ENCODE results near the gene NPAS3. TPM values are rescaled to one million over a fixed set of nuclear protein-coding genes. Genes with fewer than 3 reads are reported as not detected.

NPAS3 gene
- total RNA-seq, 1 donor from 2014 or later = 1.6 TPM

DNA sequence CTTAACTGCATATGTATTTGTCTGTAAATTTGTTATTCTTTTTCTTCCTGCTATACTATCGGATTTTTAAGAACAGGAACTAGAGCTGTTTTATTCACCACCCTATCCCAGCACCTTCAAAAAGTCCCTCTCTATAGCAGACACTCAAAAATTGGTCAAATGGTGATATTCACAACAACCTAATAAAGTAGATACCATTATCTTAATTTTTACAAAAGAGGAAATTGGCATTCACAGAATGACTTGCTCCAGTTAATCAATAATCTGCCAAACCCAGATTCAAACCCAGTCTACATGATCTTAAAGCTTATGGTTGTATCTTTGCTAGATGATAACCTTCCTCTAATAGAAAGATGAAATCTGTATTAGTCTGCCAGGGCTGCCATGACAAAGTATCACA lies 585.6 kb downstream of the NPAS3 start:
- Mint-ChIP-seq H3K36me3 (ENCODE audit: low read depth, unreplicated experiment) (no peaks in the 10 kb centered on the region), H3K27ac (ENCODE audit: unreplicated experiment) (no peak overlapping the region), H3K27me3 (ENCODE audit: unreplicated experiment) (peaks cover 2% of the 10 kb centered on the region), H3K4me1 (ENCODE audit: unreplicated experiment) (peaks cover 11% of the 10 kb centered on the region), H3K9me3 (ENCODE audit: unreplicated experiment) (peaks cover 4% of the 10 kb centered on the region), H3K4me3 (ENCODE audit: unreplicated experiment) (no peak overlapping the region)
- TF ChIP-seq, protein P1, sequence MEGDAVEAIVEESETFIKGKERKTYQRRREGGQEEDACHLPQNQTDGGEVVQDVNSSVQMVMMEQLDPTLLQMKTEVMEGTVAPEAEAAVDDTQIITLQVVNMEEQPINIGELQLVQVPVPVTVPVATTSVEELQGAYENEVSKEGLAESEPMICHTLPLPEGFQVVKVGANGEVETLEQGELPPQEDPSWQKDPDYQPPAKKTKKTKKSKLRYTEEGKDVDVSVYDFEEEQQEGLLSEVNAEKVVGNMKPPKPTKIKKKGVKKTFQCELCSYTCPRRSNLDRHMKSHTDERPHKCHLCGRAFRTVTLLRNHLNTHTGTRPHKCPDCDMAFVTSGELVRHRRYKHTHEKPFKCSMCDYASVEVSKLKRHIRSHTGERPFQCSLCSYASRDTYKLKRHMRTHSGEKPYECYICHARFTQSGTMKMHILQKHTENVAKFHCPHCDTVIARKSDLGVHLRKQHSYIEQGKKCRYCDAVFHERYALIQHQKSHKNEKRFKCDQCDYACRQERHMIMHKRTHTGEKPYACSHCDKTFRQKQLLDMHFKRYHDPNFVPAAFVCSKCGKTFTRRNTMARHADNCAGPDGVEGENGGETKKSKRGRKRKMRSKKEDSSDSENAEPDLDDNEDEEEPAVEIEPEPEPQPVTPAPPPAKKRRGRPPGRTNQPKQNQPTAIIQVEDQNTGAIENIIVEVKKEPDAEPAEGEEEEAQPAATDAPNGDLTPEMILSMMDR (IDR thresholded peaks at IDR 0.05; ENCODE audit: unreplicated experiment) = no peak
- DNase-seq (ENCODE audit: low spot score) = no peak

DNA sequence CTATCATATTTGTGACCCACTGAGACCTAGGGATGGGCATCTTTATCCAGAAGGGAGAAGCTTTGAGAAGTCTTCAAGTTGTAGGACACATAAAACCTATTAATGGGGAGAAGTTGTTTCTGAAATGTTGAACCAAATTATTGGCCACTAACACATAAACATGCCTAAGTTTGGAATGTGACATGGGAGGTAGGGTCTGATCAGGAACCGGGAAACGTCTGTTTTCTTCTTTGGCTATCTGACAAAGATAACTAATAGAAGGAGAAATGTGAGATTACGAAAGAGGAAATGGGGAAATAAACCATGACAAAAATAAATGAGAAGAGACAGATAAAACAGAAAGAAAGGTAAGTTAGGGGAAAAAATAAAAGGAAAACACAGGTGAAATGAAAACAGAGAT lies 586.9 kb downstream of the NPAS3 start:
- Mint-ChIP-seq H3K4me1 (ENCODE audit: unreplicated experiment) (peaks cover 11% of the 10 kb centered on the region), H3K27me3 (ENCODE audit: unreplicated experiment) (peaks cover 2% of the 10 kb centered on the region), H3K27ac (ENCODE audit: unreplicated experiment) (no peak overlapping the region), H3K9me3 (ENCODE audit: unreplicated experiment) (peaks cover 4% of the 10 kb centered on the region), H3K36me3 (ENCODE audit: low read depth, unreplicated experiment) (no peaks in the 10 kb centered on the region), H3K4me3 (ENCODE audit: unreplicated experiment) (no peak overlapping the region)
- TF ChIP-seq, protein P1 (IDR thresholded peaks at IDR 0.05; ENCODE audit: unreplicated experiment) = no peak
- DNase-seq (ENCODE audit: low spot score) = no peak

GRCh38 chr14:33527023-33527634 lies 588.5 kb downstream of the NPAS3 start:
- no peaks in the 10 kb centered on the region for H3K36me3 Mint-ChIP-seq (ENCODE audit: low read depth, unreplicated experiment)
- H3K4me1 Mint-ChIP-seq (ENCODE audit: unreplicated experiment) = peaks cover 17% of the 10 kb centered on the region
- H3K27me3 Mint-ChIP-seq (ENCODE audit: unreplicated experiment) = peaks cover 2% of the 10 kb centered on the region
- no peak overlapping the region for H3K4me3 Mint-ChIP-seq (ENCODE audit: unreplicated experiment)
- H3K27ac Mint-ChIP-seq (ENCODE audit: unreplicated experiment) = no peak overlapping the region
- TF ChIP-seq, protein P1 (IDR thresholded peaks at IDR 0.05; ENCODE audit: unreplicated experiment) = no peak
- H3K9me3 Mint-ChIP-seq (ENCODE audit: unreplicated experiment) = peaks cover 4% of the 10 kb centered on the region
- DNase-seq (ENCODE audit: low spot score) = no peak

GRCh38 chr14:33528655-33529054 lies 590.0 kb downstream of the NPAS3 start:
- Mint-ChIP-seq H3K4me3 (ENCODE audit: unreplicated experiment) (no peak overlapping the region), H3K36me3 (ENCODE audit: low read depth, unreplicated experiment) (no peaks in the 10 kb centered on the region), H3K27ac (ENCODE audit: unreplicated experiment) (no peak overlapping the region), H3K4me1 (ENCODE audit: unreplicated experiment) (peaks cover 24% of the 10 kb centered on the region), H3K9me3 (ENCODE audit: unreplicated experiment) (peaks cover 4% of the 10 kb centered on the region), H3K27me3 (ENCODE audit: unreplicated experiment) (no peaks in the 10 kb centered on the region)
- DNase-seq (ENCODE audit: low spot score) = no peak
- TF ChIP-seq, protein P1 (IDR thresholded peaks at IDR 0.05; ENCODE audit: unreplicated experiment) = no peak

GRCh38 chr14:33529787-33530757 lies 591.4 kb downstream of the NPAS3 start:
- TF ChIP-seq, protein P1 (IDR thresholded peaks at IDR 0.05; ENCODE audit: unreplicated experiment) = no peak
- Mint-ChIP-seq H3K27me3 (ENCODE audit: unreplicated experiment) (no peaks in the 10 kb centered on the region), H3K4me3 (ENCODE audit: unreplicated experiment) (no peak overlapping the region), H3K9me3 (ENCODE audit: unreplicated experiment) (peaks cover 4% of the 10 kb centered on the region), H3K4me1 (ENCODE audit: unreplicated experiment) (peaks cover 33% of the 10 kb centered on the region), H3K36me3 (ENCODE audit: low read depth, unreplicated experiment) (no peaks in the 10 kb centered on the region), H3K27ac (ENCODE audit: unreplicated experiment) (no peak overlapping the region)
- DNase-seq (ENCODE audit: low spot score) = no peak
